ENCODE data around the gene CNTN5. TPM values are rescaled to one million over a fixed set of nuclear protein-coding genes. Genes with fewer than 3 reads are reported as not detected.

CNTN5 gene
- total RNA-seq, 4 donors from 2014 or later: 0.51 to 2.3 (median 0.58) TPM; not detected in 1

DNA sequence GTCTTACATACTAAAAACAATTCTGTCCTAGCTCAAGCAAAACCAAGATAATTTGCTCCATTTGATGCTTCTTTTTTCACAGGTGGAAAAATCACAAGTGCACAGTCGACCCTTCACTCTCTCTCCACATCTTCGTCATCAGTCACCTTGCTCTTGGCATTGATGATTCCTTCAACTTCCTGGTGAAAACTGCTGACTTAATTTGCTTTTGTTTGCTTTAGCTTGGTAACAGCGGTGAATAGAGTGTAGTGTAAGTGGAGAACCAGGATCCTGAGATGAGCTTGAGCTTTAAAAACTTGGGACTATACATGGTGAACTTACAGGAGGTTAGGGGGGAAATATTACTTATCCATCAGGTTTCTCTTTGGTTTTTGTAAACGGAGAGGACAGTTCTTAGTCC, 1335.3 kb downstream of the CNTN5 start:
- Histone ChIP-seq H3K27me3 (no peaks in the 10 kb centered on the region), H3K9me3 (no peaks in the 10 kb centered on the region), H3K36me3 (no peaks in the 10 kb centered on the region), H3K4me3 (no peak overlapping the region), H3K4me1 (no peaks in the 10 kb centered on the region), H3K27ac (no peak overlapping the region)
- intact Hi-C loops (cut with DNase I; ENCODE audit: low total_unique reads): no loop called here
- TF ChIP-seq, protein P1, sequence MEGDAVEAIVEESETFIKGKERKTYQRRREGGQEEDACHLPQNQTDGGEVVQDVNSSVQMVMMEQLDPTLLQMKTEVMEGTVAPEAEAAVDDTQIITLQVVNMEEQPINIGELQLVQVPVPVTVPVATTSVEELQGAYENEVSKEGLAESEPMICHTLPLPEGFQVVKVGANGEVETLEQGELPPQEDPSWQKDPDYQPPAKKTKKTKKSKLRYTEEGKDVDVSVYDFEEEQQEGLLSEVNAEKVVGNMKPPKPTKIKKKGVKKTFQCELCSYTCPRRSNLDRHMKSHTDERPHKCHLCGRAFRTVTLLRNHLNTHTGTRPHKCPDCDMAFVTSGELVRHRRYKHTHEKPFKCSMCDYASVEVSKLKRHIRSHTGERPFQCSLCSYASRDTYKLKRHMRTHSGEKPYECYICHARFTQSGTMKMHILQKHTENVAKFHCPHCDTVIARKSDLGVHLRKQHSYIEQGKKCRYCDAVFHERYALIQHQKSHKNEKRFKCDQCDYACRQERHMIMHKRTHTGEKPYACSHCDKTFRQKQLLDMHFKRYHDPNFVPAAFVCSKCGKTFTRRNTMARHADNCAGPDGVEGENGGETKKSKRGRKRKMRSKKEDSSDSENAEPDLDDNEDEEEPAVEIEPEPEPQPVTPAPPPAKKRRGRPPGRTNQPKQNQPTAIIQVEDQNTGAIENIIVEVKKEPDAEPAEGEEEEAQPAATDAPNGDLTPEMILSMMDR (IDR thresholded peaks at IDR 0.05): no peak
- no peak for TF ChIP-seq POLR2A (IDR thresholded peaks at IDR 0.05)
- DNase-seq: no peak

DNA sequence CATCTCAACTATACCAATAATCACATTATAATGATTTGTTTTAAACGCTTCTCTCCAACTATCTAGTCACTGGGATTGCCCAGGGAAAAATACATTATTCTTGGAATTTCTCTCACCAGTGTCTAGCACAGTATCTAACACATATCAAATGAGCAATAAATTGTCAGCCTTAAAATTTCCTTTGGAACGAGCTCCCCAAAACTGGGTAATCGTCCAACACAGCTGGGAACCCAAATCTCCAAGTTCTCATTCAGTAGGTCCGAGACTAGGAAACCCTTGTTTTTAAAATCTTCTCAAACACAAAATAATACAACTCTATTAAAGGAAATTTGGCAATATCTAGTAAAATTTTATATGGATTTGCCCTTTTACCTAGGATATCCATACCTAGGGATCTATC, 1338.5 kb downstream of the CNTN5 start:
- TF ChIP-seq, protein P1 (IDR thresholded peaks at IDR 0.05): no peak
- no peak for TF ChIP-seq POLR2A (IDR thresholded peaks at IDR 0.05)
- DNase-seq: no peak
- no peaks in the 10 kb centered on the region for H3K36me3 ChIP-seq
- H3K27ac ChIP-seq: no peak overlapping the region
- intact Hi-C loops (cut with DNase I; ENCODE audit: low total_unique reads): no loop called here
- H3K4me1 ChIP-seq: no peaks in the 10 kb centered on the region
- no peaks in the 10 kb centered on the region for H3K27me3 ChIP-seq
- H3K9me3 ChIP-seq: no peaks in the 10 kb centered on the region
- H3K4me3 ChIP-seq: no peak overlapping the region

DNA sequence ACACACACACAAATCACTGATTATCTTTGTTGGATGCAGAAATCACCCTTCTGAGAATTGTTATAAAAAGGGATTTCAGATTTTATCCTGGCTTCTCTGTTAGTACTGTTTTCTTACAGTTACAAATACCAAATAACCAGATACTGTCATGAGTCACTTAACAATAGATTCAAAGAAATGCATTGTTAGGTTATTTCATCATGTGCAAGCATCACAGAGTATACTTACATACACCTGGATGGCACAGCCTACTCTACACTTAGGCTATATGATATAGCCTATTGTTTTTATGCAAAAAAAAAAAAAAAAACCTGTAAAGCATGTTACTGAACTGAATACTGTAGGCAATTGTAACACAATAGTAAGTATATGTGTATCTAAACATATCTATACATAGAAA, 1347.1 kb downstream of the CNTN5 start:
- intact Hi-C loops (cut with DNase I; ENCODE audit: low total_unique reads): no loop called here
- TF ChIP-seq, protein P1 (IDR thresholded peaks at IDR 0.05): no peak
- TF ChIP-seq POLR2A (IDR thresholded peaks at IDR 0.05): no peak
- Histone ChIP-seq H3K4me3 (no peak overlapping the region), H3K9me3 (peaks cover 0 to 4% of the 10 kb centered on the region in 2 donors), H3K4me1 (no peaks in the 10 kb centered on the region), H3K27me3 (no peaks in the 10 kb centered on the region), H3K27ac (no peak overlapping the region), H3K36me3 (no peaks in the 10 kb centered on the region)
- no peak for DNase-seq

DNA sequence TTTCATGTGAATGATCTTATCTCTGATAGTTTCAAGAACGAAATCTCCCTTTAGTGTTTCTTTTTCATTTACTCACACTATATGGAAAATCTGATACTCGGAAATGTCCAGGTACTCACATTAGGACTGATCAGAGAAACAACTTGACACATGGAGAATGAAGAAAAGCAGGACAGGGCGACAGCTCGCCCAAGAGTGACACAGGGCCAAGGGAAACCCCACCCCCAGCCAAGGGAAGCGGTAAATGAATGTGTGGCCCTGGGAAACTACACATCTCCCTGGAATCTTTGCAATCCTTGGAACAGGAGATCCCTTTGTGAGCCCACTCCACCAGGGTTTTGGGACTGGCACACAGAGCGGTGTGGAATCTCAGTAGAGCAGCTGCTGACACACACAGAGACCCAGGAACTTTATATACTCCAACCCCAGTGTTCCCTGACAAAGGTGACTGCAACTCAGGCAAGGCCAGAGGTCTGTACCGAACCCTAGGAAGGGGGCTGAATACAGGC, 1362.7 kb downstream of the CNTN5 start:
- H3K9me3 ChIP-seq: no peaks in the 10 kb centered on the region
- H3K4me3 ChIP-seq: no peak overlapping the region
- H3K27me3 ChIP-seq: no peaks in the 10 kb centered on the region
- intact Hi-C loops (cut with DNase I; ENCODE audit: low total_unique reads): no loop called here
- TF ChIP-seq POLR2A (IDR thresholded peaks at IDR 0.05): no peak
- TF ChIP-seq, protein P1 (IDR thresholded peaks at IDR 0.05): no peak
- H3K27ac ChIP-seq: no peak overlapping the region
- no peaks in the 10 kb centered on the region for H3K4me1 ChIP-seq
- H3K36me3 ChIP-seq: no peaks in the 10 kb centered on the region
- DNase-seq: no peak

DNA sequence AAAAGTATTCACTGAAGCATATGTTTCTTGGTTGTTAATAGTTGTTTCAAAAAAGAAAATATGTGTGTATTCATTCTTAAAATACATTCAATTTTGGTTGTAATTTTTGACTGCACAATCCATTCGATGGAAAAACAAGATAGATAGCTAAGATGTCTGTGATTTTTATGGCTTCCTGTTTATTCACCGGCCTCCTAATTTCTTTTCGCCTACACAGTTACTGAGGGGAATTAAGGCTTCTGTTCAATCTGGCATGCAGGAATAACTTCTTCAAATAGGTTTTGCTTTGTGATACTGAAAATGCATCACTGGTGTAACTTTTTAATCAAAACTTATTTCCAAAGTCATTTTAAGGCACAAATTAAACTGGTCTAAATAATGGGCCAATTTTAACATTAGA, 1375.5 kb downstream of the CNTN5 start:
- Histone ChIP-seq H3K4me1 (no peaks in the 10 kb centered on the region), H3K9me3 (peaks cover 0 to 2% of the 10 kb centered on the region in 2 donors), H3K4me3 (no peak overlapping the region), H3K36me3 (no peaks in the 10 kb centered on the region), H3K27me3 (no peaks in the 10 kb centered on the region), H3K27ac (no peak overlapping the region)
- DNase-seq: no peak
- intact Hi-C loops (cut with DNase I; ENCODE audit: low total_unique reads): no loop called here
- TF ChIP-seq, protein P1 (IDR thresholded peaks at IDR 0.05): no peak

All from uterus (tissue), 4 donors.